K562 (cell line): Measurements from ENCODE around the gene POU3F1. TPM values are rescaled to one million over a fixed set of nuclear protein-coding genes. Genes with fewer than 3 reads are reported as not detected.

Experiments
- ARID2 ChIP-seq: fragments of 450-650 bp; IDR thresholded peaks from 2 replicates; pipeline ENCODE4 v1.6.1; 2017; ENCODE audit warnings: antibody characterized with exemption, mild to moderate bottlenecking
- POLR2AphosphoS5 ChIP-seq: IDR thresholded peaks from 2 replicates; pipeline ENCODE4 v1.6.1; 2011; ENCODE audit warnings: mild to moderate bottlenecking, low read depth, low read length, moderate library complexity; ENCODE audit not compliant: control insufficient read depth, insufficient read depth
- SIN3A ChIP-seq, 2 experiments: fragments of 150-350 bp in 1 of 2; IDR thresholded peaks; 2 replicates each; pipeline ENCODE4 v1.6.1; 2011 to 2016; ENCODE audit warnings: borderline replicate concordance in 2 of 2, low read depth in 2 of 2, low read length in 2 of 2, mild to moderate bottlenecking in 2 of 2, moderate library complexity in 2 of 2; ENCODE audit not compliant: control insufficient read depth in 1 of 2
- SMAD4 ChIP-seq: fragments of 250-450 bp; sonication (Bioruptor Pico); conservative IDR thresholded peaks from 2 replicates; pipeline ENCODE4 v1.8.0; 2021; ENCODE audit warnings: inconsistent platforms, mild to moderate bottlenecking, moderate library complexity
- SREBF2 ChIP-seq: sonication (generic); formaldehyde crosslinking; IDR thresholded peaks from 2 replicates; pipeline ENCODE4 v1.4.0; 2020; ENCODE audit warnings: mild to moderate bottlenecking, missing genetic modification reagents
- TAF1 ChIP-seq: IDR thresholded peaks from 2 replicates; pipeline ENCODE4 v1.6.1; 2011; ENCODE audit warnings: mild to moderate bottlenecking, low read length, moderate library complexity; ENCODE audit not compliant: insufficient read depth, control insufficient read depth, severe bottlenecking; ENCODE audit errors: extremely low read depth
- TBP ChIP-seq: optimal IDR thresholded peaks from 2 replicates; pipeline ENCODE3; 2011; ENCODE audit warnings: low read depth, low read length, improper control_type of control experiment
- ZNF217 ChIP-seq: sonication (generic); formaldehyde crosslinking; IDR thresholded peaks from 2 replicates; pipeline ENCODE4 v1.8.0; 2022; ENCODE audit warnings: mild to moderate bottlenecking, missing genetic modification reagents
- ZNF764 ChIP-seq: fragments of 250-450 bp; sonication (Bioruptor Pico); IDR thresholded peaks from 2 replicates; pipeline ENCODE4 v1.4.0; 2020; ENCODE audit warnings: low read depth, mild to moderate bottlenecking, moderate library complexity
- polyA plus RNA-seq, 8 experiments: library from polyadenylated mRNA; depleted of rRNA in 4 of 8; stranded (reverse) in 5 of 8; unstranded in 3 of 8; fragments of >200 nt; fragmentation: Nextera tagmentation in 2 of 8; fragmentation: Illumina TruSeq in 1 of 8; extraction: Ambion mirVana in 2 of 8; extraction: Trizol in 1 of 8; gene quantifications; 2 replicates each; pipeline versions ENCODE4 v1.2.1 to v1.2.3, GENCODE V29; 2011 to 2014; ENCODE audit warnings: inconsistent platforms in 1 of 8, missing spikeins in 1 of 8
- total RNA-seq, 7 experiments: library from RNA; depleted of rRNA in 6 of 7; stranded (reverse); fragments of >200 nt in 6 of 7; fragmentation: Illumina TruSeq in 2 of 7; extraction: Trizol in 2 of 7; gene quantifications; 2 replicates each; pipeline versions ENCODE4 v1.2.1 to v1.2.3, GENCODE V29; 2011 to 2021; ENCODE audit warnings: low replicate concordance in 1 of 7
- TF ChIP-seq, protein P1 (sequence below): fragments of 450-650 bp; IDR thresholded peaks from 2 replicates; pipeline ENCODE4 v1.6.1; 2016; ENCODE audit warnings: low read depth
- TF ChIP-seq, protein P2 (sequence below): fragments of 450-650 bp; conservative IDR thresholded peaks from 2 replicates; pipeline ENCODE4 v1.6.1; 2016; ENCODE audit warnings: missing genetic modification characterization, low read depth, mild to moderate bottlenecking, control low read depth, missing compliant biosample characterization
- TF ChIP-seq, protein P3 (sequence below): fragments of 250-450 bp; sonication (Bioruptor Pico); IDR thresholded peaks from 2 replicates; pipeline ENCODE4 v1.8.0; 2022; ENCODE audit warnings: moderate library complexity, mild to moderate bottlenecking, inconsistent platforms
- TF ChIP-seq, protein P4 (sequence below): sonication (generic); formaldehyde crosslinking; IDR thresholded peaks from 2 replicates; pipeline ENCODE4 v1.8.1; 2023; ENCODE audit warnings: mild to moderate bottlenecking, missing genetic modification reagents, moderate library complexity

Gene POU3F1
- total and polyA plus RNA-seq, 9 of the 15 experiments (the other 6 are each of a cell fraction or from before 2014, with no cell fraction given): 0.09 TPM; not detected in 8

DNA sequence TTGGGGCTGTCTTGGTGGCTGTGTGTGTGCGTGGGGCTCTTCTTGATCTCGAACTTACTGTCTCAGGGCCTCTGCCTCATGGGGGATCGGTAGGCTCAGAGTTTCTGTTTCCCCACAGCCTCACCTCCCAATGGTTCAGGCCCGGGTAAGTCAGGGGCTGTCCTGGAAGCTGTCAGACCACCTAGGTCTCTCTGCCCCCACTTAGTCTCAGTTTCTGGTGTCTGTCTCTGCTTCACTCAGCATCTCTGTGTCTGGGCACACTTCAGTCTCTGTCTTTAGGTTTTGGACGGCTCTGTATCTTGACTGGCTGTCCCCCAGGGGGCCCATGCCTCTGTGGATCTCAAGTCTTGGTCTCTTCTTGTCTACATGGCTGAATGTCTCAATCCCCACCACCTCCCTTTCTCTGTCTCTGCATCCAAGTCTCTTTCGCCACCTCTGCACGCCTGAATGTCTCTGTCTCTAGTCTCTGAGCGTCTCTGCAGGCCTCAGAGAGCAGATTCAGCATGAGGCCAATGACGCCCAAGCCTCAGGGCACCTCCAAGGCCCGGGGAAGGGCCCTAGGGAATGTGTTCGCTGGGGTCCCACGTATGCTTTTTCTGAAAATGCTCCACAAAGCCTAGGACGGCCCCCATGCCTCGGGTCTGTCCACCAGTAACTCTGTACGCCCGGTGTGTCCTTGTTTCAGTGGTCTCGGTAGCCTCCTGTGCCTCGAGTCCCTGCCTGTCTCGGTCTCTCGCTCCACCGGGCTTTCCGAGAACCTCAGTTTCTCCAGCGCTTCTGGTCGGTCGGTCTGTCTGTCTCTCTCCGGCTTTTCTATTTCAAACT is 42.1 kb downstream of the POU3F1 start (continued):
- TF ChIP-seq, protein P1, sequence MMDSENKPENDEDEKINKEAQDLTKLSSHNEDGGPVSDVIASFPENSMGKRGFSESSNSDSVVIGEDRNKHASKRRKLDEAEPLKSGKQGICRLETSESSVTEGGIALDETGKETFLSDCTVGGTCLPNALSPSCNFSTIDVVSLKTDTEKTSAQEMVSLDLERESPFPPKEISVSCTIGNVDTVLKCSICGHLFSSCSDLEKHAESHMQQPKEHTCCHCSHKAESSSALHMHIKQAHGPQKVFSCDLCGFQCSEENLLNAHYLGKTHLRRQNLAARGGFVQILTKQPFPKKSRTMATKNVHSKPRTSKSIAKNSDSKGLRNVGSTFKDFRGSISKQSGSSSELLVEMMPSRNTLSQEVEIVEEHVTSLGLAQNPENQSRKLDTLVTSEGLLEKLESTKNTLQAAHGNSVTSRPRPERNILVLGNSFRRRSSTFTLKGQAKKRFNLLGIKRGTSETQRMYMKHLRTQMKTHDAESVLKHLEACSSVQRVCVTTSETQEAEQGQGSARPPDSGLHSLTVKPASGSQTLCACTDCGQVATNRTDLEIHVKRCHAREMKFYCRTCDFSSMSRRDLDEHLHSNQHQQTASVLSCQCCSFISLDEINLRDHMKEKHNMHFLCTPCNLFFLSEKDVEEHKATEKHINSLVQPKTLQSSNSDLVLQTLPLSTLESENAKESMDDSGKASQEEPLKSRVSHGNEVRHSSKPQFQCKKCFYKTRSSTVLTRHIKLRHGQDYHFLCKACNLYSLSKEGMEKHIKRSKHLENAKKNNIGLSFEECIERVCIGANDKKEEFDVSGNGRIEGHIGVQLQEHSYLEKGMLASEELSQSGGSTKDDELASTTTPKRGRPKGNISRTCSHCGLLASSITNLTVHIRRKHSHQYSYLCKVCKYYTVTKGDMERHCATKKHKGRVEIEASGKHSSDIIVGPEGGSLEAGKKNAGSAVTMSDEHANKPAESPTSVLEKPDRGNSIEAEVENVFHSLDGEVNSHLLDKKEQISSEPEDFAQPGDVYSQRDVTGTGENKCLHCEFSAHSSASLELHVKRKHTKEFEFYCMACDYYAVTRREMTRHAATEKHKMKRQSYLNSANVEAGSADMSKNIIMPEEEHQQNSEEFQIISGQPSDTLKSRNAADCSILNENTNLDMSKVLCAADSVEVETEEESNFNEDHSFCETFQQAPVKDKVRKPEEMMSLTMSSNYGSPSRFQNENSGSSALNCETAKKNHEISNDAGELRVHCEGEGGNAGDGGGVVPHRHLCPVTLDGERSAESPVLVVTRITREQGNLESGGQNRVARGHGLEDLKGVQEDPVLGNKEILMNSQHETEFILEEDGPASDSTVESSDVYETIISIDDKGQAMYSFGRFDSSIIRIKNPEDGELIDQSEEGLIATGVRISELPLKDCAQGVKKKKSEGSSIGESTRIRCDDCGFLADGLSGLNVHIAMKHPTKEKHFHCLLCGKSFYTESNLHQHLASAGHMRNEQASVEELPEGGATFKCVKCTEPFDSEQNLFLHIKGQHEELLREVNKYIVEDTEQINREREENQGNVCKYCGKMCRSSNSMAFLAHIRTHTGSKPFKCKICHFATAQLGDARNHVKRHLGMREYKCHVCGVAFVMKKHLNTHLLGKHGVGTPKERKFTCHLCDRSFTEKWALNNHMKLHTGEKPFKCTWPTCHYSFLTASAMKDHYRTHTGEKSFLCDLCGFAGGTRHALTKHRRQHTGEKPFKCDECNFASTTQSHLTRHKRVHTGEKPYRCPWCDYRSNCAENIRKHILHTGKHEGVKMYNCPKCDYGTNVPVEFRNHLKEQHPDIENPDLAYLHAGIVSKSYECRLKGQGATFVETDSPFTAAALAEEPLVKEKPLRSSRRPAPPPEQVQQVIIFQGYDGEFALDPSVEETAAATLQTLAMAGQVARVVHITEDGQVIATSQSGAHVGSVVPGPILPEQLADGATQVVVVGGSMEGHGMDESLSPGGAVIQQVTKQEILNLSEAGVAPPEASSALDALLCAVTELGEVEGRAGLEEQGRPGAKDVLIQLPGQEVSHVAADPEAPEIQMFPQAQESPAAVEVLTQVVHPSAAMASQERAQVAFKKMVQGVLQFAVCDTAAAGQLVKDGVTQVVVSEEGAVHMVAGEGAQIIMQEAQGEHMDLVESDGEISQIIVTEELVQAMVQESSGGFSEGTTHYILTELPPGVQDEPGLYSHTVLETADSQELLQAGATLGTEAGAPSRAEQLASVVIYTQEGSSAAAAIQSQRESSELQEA: no peak
- TF ChIP-seq TBP (peak; percentile 19), TAF1 (peak; percentile 29), POLR2AphosphoS5 (peak; percentile 58; the same call in 1 of the 2 replicates), SMAD4 (CRISPR knock-in tag) (no peak), SIN3A (IDR thresholded peaks at IDR 0.05; ENCODE audit: borderline replicate concordance in 2 of 2, control insufficient read depth in 1 of 2, low read depth in 2 of 2, low read length in 2 of 2) (peak in 1 of 2 experiments; percentile 84; a peak in 2 of 4 replicates), ARID2 (0 out of 2 replicates have a peak, but pooled peaks have one; percentile 16), ZNF217 (CRISPR knock-in tag) (no peak), ZNF764 (CRISPR knock-in tag) (no peak), SREBF2 (no peak)
- TF ChIP-seq, protein P2, sequence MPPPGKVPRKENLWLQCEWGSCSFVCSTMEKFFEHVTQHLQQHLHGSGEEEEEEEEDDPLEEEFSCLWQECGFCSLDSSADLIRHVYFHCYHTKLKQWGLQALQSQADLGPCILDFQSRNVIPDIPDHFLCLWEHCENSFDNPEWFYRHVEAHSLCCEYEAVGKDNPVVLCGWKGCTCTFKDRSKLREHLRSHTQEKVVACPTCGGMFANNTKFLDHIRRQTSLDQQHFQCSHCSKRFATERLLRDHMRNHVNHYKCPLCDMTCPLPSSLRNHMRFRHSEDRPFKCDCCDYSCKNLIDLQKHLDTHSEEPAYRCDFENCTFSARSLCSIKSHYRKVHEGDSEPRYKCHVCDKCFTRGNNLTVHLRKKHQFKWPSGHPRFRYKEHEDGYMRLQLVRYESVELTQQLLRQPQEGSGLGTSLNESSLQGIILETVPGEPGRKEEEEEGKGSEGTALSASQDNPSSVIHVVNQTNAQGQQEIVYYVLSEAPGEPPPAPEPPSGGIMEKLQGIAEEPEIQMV (tag): no peak
- TF ChIP-seq, protein P3, sequence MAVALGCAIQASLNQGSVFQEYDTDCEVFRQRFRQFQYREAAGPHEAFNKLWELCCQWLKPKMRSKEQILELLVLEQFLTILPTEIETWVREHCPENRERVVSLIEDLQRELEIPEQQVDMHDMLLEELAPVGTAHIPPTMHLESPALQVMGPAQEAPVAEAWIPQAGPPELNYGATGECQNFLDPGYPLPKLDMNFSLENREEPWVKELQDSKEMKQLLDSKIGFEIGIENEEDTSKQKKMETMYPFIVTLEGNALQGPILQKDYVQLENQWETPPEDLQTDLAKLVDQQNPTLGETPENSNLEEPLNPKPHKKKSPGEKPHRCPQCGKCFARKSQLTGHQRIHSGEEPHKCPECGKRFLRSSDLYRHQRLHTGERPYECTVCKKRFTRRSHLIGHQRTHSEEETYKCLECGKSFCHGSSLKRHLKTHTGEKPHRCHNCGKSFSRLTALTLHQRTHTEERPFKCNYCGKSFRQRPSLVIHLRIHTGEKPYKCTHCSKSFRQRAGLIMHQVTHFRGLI: no peak
- TF ChIP-seq, protein P4, sequence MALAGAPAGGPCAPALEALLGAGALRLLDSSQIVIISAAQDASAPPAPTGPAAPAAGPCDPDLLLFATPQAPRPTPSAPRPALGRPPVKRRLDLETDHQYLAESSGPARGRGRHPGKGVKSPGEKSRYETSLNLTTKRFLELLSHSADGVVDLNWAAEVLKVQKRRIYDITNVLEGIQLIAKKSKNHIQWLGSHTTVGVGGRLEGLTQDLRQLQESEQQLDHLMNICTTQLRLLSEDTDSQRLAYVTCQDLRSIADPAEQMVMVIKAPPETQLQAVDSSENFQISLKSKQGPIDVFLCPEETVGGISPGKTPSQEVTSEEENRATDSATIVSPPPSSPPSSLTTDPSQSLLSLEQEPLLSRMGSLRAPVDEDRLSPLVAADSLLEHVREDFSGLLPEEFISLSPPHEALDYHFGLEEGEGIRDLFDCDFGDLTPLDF (CRISPR knock-in tag): 0 out of 2 replicates have a peak, but pooled peaks have one; percentile 41
